Erythroblast (primary cell): ENCODE data around the gene RPE65.

Experiments used
- GATA1 ChIP-seq: IDR thresholded peaks from 2 replicates; pipeline ENCODE4 v1.6.1; 2011; ENCODE audit warnings: low read depth, mild to moderate bottlenecking, control low read depth, low read length, moderate library complexity
- POLR2A ChIP-seq: IDR thresholded peaks from 2 replicates; pipeline ENCODE4 v1.6.1; 2011; ENCODE audit warnings: mild to moderate bottlenecking, low read length

- TF ChIP-seq POLR2A (no peak), GATA1 (no peak)
Measured at GRCh38 chr1:68485431-68486022, 35.8 kb upstream of the RPE65 start.
